Neural cell (in vitro differentiated cells): Measurements from ENCODE around the gene CAMK1D. TPM values are rescaled to one million over a fixed set of nuclear protein-coding genes. Genes with fewer than 3 reads are reported as not detected.

Experiments
- H2AFZ ChIP-seq: fragments of 200-600, 300-800 bp; sonication (generic), shearing (Covaris generic); 2 replicates; pipeline ENCODE4 v1.6.0; 2014; ENCODE audit warnings: low read depth, mild to moderate bottlenecking, antibody characterized with exemption, low read length, moderate library complexity
- H3F3A ChIP-seq: fragments of 200-600 bp; shearing (Covaris generic); 2 replicates; pipeline ENCODE4 v1.6.1; 2016; ENCODE audit warnings: mild to moderate bottlenecking, moderate library complexity, mixed read lengths, antibody characterized with exemption, low read length; ENCODE audit not compliant: insufficient read depth, poor library complexity, severe bottlenecking
- H3K27ac ChIP-seq: fragments of 200-600, 300-800 bp; sonication (generic), shearing (Covaris generic); 2 replicates; pipeline ENCODE4 v1.5.1; 2014; ENCODE audit warnings: mild to moderate bottlenecking, low read length, moderate library complexity
- H3K27me3 ChIP-seq: fragments of 300-800, 200-600 bp; sonication (generic), shearing (Covaris generic); 2 replicates; pipeline ENCODE4 v1.6.0; 2014; ENCODE audit warnings: mild to moderate bottlenecking, low read depth, low read length, moderate library complexity; ENCODE audit not compliant: insufficient read depth
- H3K36me3 ChIP-seq: fragments of 300-800, 200-600 bp; sonication (generic), shearing (Covaris generic); 2 replicates; pipeline ENCODE4 v1.5.1; 2014; ENCODE audit warnings: mild to moderate bottlenecking, antibody characterized with exemption, low read length, moderate library complexity; ENCODE audit not compliant: insufficient read depth
- H3K4me2 ChIP-seq: fragments of 300-800, 200-600 bp; sonication (generic), shearing (Covaris generic); 2 replicates; pipeline ENCODE4 v1.6.0; 2014; ENCODE audit warnings: mild to moderate bottlenecking, low read length
- H3K4me3 ChIP-seq: fragments of 300-800, 200-600 bp; sonication (generic), shearing (Covaris generic); 2 replicates; pipeline ENCODE4 v1.5.1; 2014; ENCODE audit warnings: mild to moderate bottlenecking, low read length, moderate library complexity
- H3K79me2 ChIP-seq: fragments of 200-600 bp; shearing (Covaris generic); replicated peaks from 2 replicates; pipeline ENCODE4 v1.6.0; 2014; ENCODE audit warnings: mild to moderate bottlenecking, low read length, moderate library complexity; ENCODE audit not compliant: insufficient read depth
- H3K9ac ChIP-seq: fragments of 300-800, 200-600 bp; sonication (generic), shearing (Covaris generic); 2 replicates; pipeline ENCODE4 v1.6.1; 2016; ENCODE audit warnings: mild to moderate bottlenecking, low read length, mixed read lengths
- H3K9me2 ChIP-seq: fragments of 200-600 bp; shearing (Covaris generic); 2 replicates; pipeline ENCODE4 v1.6.1; 2016; ENCODE audit warnings: mild to moderate bottlenecking, low read length, mixed read lengths; ENCODE audit not compliant: insufficient read depth
- H3K9me3 ChIP-seq: fragments of 200-600, 300-800 bp; sonication (generic), shearing (Covaris generic); 2 replicates; pipeline ENCODE4 v1.6.1; 2016; ENCODE audit warnings: mild to moderate bottlenecking, mixed run types, low read length, moderate library complexity, mixed read lengths
- H4K20me1 ChIP-seq: fragments of 200-600 bp; shearing (Covaris generic); 2 replicates; pipeline ENCODE4 v1.6.1; 2016; ENCODE audit warnings: mild to moderate bottlenecking, mixed run types; ENCODE audit not compliant: insufficient read depth
- CTCF ChIP-seq: fragments of 450-650 bp; IDR thresholded peaks from 2 replicates; pipeline ENCODE4 v1.5.1; 2014; ENCODE audit warnings: antibody characterized with exemption, mild to moderate bottlenecking, moderate library complexity; ENCODE audit not compliant: poor library complexity, severe bottlenecking
- EP300 ChIP-seq: fragments of 450-650 bp; conservative IDR thresholded peaks from 2 replicates; pipeline ENCODE4 v1.6.1; 2014; ENCODE audit warnings: antibody characterized with exemption, mild to moderate bottlenecking, moderate library complexity; ENCODE audit not compliant: poor library complexity, severe bottlenecking
- EZH2 ChIP-seq: fragments of 200-600, 300-800 bp; shearing (Covaris generic), sonication (generic); IDR thresholded peaks from 2 replicates; pipeline ENCODE4 v1.6.1; 2014; ENCODE audit warnings: antibody characterized with exemption, low read length, borderline replicate concordance, mild to moderate bottlenecking; ENCODE audit not compliant: insufficient read depth, poor library complexity, severe bottlenecking
- MXI1 ChIP-seq: fragments of 450-650 bp; conservative IDR thresholded peaks from 2 replicates; pipeline ENCODE4 v1.6.1; 2014; ENCODE audit warnings: antibody characterized with exemption, mild to moderate bottlenecking; ENCODE audit not compliant: poor library complexity, severe bottlenecking
- POLR2AphosphoS5 ChIP-seq: IDR thresholded peaks from 2 replicates; pipeline ENCODE4 v1.6.1; 2012
- RAD21 ChIP-seq: fragments of 450-650 bp; conservative IDR thresholded peaks from 2 replicates; pipeline ENCODE4 v1.6.1; 2014; ENCODE audit warnings: antibody characterized with exemption, mild to moderate bottlenecking, moderate library complexity
- REST ChIP-seq: IDR thresholded peaks from 2 replicates; pipeline ENCODE4 v1.6.1; 2012; ENCODE audit warnings: borderline replicate concordance
- SMC3 ChIP-seq: fragments of 450-650 bp; conservative IDR thresholded peaks from 2 replicates; pipeline ENCODE4 v1.6.1; 2014; ENCODE audit warnings: antibody characterized with exemption, mild to moderate bottlenecking, moderate library complexity; ENCODE audit not compliant: poor library complexity
- TAF1 ChIP-seq: IDR thresholded peaks from 2 replicates; pipeline ENCODE4 v1.6.1; 2012; ENCODE audit warnings: low read depth
- polyA plus RNA-seq: library from polyadenylated mRNA; depleted of rRNA; stranded (reverse); fragments of >200 nt; gene quantifications from 2 replicates; pipeline ENCODE4 v1.2.3, GENCODE V29; 2014

CAMK1D gene
- polyA plus RNA-seq, 1 donor from 2014 or later = 13.8 TPM

DNA sequence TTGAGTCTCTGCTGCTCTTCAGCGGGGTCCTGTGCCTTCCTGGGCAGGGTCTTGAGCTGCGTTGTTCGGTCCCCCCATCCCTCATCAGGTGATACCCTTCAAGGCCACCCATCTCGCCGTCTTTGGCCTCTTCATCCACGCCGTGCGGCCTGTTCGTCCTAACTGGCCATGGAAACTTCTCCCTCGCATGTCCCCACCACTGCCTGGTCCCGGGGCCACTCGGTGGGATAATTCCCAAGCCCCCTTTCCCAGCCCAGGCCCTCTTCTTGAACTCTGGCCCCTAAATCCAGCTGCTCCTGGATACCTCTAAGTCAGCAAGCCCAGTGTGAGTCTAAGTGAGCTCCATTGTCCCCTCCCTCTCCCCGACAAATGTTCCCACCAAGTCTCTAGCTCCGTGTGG lies 74.5 kb downstream of the CAMK1D start:
- Histone ChIP-seq H3K9ac (no peak overlapping the region), H3K9me3 (no peaks in the 10 kb centered on the region), H4K20me1 (no peaks in the 10 kb centered on the region), H3K4me2 (no peak overlapping the region), H3K27me3 (no peaks in the 10 kb centered on the region), H3K79me2 (no peaks in the 10 kb centered on the region), H3K36me3 (no peaks in the 10 kb centered on the region), H3K4me3 (no peak overlapping the region), H3K27ac (no peak overlapping the region), H3K9me2 (no peaks in the 10 kb centered on the region), H3F3A (no peaks in the 10 kb centered on the region), H2AFZ (no peak overlapping the region)
- TF ChIP-seq EZH2 = no peak
- no peak for TF ChIP-seq SMC3
- TF ChIP-seq MXI1 = no peak
- no peak for TF ChIP-seq POLR2AphosphoS5
- no peak for TF ChIP-seq RAD21
- TF ChIP-seq CTCF = no peak
- no peak for TF ChIP-seq EP300
- TF ChIP-seq TAF1 = no peak
- TF ChIP-seq REST = no peak

DNA sequence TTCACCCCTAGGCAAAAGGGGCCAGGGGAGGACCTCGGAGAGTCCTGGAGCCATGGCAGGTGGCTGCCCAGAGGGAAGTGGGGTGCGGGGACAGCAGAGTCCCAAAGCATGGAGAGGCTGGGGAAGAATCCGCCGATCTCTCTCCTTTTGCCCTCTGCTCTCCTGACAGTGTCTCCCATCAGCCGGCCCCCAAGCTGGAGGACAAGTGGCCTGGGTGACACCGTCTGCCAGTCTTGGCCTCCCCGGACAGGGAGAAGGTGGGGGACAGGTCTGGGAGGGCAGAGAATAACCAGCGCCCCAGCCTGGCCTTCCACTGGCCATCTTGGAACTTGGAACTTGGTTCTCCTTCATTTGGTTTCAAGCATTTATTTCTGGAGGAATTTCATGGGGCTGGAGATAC lies 77.9 kb downstream of the CAMK1D start:
- Histone ChIP-seq H3K27ac (no peak overlapping the region), H3K9me2 (no peaks in the 10 kb centered on the region), H2AFZ (no peak overlapping the region), H3K9me3 (no peaks in the 10 kb centered on the region), H3K4me3 (no peak overlapping the region), H3K9ac (no peak overlapping the region), H3K4me2 (no peak overlapping the region), H4K20me1 (no peaks in the 10 kb centered on the region), H3K36me3 (no peaks in the 10 kb centered on the region), H3K79me2 (no peaks in the 10 kb centered on the region), H3K27me3 (no peaks in the 10 kb centered on the region), H3F3A (no peaks in the 10 kb centered on the region)
- TF ChIP-seq POLR2AphosphoS5 (no peak), SMC3 (no peak), EP300 (no peak), MXI1 (no peak), CTCF (no peak), EZH2 (no peak), RAD21 (no peak), REST (no peak), TAF1 (no peak)
